Skin of body (tissue), 2 donors: ENCODE results near the gene ATF3. TPM values are rescaled to one million over a fixed set of nuclear protein-coding genes. Genes with fewer than 3 reads are reported as not detected.
A peak's percentile ranks its signal among the peaks of the same experiment; 100 is the strongest.

Experiments used
- DNase-seq: peaks from one replicate; lab custom pipeline; 2025; lab: John Stamatoyannopoulos, UW
- total RNA-seq: library from RNA; depleted of rRNA; stranded (reverse); fragments of >200 nt; gene quantifications from one replicate; pipeline ENCODE4 v1.2.3, GENCODE V29; 2014

Gene ATF3, protein sequence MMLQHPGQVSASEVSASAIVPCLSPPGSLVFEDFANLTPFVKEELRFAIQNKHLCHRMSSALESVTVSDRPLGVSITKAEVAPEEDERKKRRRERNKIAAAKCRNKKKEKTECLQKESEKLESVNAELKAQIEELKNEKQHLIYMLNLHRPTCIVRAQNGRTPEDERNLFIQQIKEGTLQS
- total RNA-seq = 32.7 TPM

DNA sequence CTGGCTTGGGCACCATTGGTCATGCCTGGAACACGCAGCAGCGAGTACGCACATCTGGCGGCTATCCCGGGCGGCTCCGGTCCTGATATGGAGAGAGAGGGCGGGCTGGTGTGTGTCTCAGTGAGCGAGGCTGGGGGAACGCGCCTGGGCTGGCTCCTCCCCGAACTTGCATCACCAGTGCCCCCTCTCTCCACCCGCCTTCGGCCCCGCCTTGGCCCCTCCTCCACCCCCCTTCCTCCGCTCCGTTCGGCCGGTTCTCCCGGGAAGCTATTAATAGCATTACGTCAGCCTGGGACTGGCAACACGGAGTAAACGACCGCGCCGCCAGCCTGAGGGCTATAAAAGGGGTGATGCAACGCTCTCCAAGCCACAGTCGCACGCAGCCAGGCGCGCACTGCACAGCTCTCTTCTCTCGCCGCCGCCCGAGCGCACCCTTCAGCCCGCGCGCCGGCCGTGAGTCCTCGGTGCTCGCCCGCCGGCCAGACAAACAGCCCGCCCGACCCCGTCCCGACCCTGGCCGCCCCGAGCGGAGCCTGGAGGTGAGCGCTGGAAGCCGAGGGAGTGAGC is at the start of gene ATF3:
ATF3 (plus strand) TSS at position 370 of the 567 bp plus-strand sequence. CDS start 6,261 bp downstream, outside the sequence.
- DNase-seq = peak; percentile 99

DNA sequence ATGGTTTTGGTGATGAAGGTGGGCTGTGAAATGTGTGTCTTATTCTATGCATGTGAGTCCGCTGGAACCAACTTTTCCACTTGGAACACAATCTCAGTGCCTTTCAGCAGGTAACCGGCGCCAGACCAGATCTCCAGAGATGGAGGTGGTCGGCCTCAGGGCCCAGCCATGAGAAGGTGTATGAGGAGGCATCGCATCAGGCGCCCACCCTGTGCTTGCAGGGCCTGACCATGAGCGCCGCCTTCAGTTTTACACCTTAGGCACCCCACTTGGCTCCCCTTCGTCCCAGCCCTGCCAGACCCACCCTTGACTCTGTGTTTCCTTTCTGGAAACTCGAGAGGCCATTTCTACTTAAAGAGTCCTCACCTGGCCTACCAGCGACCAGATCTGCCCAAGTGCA is 48.6 kb upstream of the ATF3 start:
- DNase-seq = no peak

DNA sequence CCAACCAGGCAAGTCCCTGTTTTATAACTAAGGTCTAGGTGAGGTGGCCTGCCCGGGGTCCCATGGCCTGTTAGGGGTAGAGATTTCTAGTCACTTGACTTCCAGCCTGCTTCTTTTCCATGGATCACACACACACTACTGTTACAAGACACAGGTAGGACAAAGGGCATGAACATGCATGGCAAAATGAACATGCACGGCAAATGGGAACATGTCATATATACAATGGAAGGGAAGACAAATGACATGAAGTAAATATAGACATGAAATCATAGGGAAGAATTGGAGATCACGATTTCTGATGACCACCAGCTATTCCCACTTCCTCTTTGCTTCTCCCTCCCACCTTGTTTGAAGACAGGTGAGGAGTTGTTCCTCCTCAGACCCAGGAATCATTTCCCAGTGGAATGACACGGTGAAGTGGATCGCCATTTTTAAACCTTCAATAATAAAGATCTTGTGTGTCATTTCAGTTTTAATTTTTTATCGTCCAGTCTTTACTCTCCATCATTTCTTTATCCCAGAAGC is 47.6 kb upstream of the ATF3 start:
- DNase-seq = no peak

DNA sequence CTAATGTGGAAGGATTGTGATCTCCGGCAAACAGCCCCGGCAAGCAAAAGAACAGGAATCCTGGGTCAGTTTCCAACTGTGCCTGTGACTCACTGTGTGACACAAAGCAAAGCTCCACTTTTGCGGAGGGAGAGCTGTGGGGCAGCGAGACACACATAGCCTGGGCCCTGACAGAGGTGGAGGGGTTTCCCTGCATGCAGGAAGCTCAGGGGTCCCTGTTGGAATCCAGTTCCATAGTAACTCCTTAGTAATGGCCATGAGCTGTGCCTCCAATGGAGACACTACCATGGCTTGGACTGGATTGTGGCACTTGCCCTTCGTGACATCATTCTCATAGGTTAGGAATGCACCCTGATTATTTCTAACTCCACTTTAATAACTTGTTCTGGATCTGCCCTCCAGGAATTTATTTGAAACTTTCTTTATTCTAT is 47.0 kb upstream of the ATF3 start:
- no peak for DNase-seq

DNA sequence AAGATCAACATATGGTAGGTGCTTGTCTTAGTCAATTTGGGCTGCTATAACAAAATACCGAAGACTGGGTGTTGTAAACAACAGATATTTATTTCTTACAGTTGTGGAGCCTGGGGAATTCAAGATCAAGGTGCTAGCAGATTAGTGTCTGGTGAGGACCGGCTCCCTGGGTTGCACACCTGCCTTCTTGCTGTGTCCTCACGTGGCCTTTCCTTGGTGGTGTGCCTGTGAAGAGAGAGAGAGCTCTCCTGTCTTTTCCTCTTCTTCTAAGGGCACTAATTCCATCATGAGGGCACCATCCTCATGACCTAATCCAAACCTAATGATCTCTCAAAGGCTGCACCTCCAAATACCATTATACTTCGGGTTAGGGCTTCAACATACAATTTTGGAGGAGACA is 45.8 kb upstream of the ATF3 start:
- no peak for DNase-seq

DNA sequence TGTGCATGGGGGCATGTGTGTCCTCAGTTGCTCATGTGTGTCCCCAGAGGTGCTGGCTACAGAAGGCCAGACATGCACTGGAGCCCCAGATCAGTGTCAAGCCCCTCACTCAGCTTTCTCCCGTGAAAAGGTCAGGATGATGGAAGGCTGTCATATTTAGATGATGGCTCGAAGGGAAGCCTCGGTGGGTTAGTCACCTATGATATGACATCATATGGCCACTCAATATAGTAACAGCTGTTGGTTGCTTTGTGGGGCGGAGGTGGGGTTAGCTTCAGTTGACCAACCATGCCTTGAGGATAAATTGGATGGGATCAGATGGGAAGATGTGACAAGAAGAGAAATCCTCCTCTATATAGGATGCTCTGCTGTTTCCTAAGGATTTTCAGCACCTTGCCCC is 43.5 kb upstream of the ATF3 start:
- DNase-seq = no peak

DNA sequence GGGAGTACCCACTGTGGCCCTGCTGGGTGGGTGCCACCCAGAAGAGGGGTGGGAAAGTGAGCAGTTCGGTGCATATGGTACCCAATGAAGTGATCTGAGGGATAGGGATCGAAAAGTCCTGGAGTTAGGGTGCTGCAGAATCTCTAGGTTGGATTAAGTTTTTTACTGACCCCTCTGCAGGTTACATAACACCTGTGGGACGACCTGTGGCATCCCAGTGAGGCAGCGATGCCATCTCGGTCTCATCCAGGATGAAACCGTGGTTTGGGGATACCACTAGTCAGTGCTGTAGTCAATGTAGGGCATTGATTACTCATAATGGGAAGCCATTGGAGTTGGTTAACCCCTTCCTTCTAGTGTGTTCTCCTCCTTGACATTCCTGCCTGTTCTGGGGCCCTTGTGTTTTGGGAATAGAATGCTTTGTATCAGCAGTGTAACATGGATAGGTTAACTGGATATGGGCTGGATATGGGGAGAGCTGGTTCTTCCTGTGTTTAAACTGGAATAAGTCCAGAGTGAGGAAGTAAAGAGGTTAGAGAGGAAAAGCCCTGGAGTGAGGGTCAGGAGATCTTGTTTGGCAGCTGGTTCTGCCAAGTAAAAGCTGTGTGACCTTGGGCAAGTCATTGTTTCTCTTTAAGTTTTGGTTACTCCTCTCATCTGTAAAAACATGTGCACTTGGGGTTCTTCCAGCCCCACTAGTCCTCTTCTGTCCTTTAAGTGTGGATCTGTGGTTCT is 42.8 kb upstream of the ATF3 start:
- no peak for DNase-seq

DNA sequence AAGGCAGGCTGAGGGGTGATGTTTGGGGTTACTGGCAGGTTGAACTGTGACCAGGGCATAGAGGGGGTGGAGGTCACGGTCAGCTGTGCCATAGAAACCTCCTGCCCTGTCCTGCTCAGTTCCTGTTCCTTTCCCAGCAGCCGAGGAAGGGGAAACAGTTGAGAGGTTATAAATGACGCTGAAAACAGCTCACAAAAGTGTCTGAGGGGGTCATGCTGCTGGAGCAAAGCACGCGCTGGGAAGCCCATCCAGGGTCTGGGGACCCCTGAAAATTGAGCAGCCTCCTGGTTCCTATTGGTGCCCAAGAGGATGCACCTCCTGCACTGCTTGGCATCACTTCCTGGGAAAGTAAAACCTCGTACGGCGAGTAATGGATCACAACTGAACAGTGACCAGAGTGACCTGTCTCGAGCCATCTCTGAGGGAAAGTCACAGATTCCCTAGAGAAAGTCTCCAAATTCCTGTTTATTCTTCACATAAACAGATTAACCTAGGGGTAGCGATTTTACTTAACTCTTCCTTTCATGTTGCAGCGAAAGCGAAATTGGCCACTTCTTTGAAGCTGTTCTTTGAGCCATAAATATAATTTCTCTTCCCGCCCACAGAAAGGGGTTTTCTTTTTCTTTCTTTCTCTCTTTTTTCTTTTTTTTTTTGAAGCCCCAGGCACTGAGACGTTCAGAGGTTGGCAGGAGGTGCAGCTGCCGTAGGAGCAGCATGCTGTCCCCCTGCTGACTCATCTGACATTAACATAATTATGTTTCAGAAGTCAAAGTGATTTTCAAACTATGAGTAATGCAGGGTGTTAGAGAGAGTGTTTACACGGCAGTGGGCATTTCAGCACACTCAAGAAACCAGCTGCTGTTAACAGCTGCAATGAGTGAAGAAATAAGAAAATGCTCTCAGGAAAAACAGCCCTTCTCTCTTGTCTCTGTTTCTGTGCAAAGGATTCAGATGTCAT is 41.8 kb upstream of the ATF3 start:
- peak; percentile 25 for DNase-seq

DNA sequence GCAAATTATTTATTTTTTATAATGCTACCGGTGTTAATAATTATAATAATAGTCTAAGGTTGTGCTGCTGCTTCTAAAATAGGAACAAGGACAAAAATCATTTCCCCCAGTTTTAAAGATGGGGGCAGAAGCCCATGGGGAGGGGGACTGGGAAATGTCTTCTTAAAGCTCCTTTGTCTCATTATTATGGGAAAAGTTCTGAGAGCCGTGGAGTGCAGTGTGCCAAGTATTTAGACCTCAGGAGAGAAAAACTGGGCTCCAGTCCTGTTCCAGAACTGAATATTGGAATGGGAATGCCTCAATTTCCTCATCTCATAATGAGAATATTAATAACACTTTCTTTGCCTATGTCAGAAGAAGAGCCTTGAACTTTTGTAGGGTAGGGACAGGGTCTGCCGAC is 40.9 kb upstream of the ATF3 start:
- DNase-seq = no peak

DNA sequence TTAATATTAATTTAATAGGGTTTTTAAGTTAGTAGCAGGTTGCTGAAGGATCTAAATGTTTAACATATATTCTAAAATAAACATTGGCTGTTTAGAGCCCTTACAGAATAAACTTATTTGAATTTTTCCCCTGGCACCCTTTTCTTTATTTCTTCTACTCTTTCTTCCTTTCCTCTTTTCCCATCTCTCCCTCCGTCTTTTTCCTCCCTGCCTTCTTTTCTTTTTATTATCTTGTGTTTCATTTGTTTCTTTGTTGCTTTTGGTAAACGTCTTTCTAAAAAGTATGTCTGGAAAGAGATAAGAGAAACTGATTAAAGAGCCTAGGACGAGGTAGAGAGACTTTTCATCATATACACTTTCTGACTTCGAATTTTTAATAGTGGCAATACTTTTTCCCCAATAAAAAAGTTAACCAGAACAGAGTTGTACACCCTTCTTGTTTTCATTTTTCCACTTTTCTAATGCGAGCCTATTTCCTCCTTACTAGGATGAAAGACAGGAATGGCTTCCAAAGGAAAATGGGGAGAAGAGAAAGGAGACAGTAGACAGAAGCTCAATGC is 39.5 kb upstream of the ATF3 start:
- DNase-seq = no peak

DNA sequence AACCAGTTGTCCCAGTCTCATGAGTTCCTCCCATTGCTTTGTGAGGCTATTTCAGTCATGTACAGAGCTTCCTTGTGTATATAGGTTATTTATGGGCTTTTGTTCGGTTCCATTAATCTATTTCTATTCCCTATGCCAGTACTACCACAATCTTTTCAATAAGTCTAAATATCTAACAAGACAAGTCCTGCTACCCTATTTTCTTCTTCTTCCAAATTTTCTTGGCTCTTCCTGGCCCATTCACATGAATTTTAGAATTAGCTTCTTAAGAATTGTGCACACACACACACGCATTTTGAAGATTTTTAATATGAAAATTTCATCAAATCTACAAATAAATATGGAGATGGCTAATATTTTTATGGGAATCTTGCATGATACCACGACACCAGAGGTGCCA is 33.8 kb upstream of the ATF3 start:
- DNase-seq = no peak

DNA sequence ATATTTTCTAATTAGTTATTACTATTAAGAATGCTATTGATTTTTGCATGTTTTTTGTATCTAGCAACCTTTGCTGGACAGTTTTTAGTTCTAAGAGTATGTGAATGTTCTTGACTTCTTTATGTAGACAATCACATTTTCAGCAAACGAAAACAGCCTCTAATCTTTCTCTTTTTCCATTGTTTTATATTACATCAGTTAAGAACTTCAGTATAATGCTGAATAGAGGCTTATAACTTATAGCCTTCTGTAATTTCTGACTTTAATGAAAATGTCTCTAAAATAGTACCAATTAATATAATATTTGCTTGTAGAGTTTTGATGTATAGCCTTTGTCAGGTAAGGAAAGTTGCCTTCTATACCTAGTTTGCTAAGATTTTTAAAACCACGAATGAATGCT is 33.2 kb upstream of the ATF3 start:
- DNase-seq = no peak

DNA sequence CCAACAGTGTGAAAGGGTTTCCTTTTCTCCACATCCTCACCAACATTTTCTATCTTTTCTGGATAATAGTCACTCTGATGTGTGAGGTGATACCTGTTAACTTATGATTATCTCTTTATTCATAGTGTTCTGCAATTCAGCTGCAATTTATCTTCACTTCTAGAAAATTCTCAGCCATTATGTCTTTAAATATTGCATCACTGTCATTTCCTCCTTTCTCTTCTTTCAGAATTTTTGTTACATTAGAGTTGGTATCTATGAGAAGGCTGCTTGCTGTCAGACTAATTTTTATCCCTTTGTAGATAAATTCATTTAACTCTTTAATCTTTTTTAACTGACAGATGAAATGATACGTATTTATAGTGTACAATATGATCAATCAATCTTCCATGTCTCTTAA is 30.5 kb upstream of the ATF3 start:
- no peak for DNase-seq

DNA sequence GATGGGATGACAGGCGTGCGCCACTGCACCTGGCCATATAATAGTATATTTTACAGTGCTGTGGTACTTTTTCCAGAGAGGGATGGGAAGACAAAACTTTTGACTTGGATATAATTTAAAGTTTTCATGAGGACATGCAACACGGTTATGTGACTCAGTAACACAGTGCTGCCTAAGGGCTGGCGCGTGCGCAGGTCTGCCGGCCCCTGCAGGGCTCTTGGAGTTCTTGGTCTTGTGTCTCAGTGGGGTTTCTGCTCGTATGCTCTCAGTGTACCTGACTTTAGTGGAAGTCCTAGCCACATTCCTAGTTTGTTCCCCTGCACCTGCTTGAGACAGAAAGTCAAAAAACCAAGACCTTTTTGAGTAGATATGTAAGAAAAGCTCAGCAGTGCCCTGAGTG is 27.5 kb upstream of the ATF3 start:
- no peak for DNase-seq

DNA sequence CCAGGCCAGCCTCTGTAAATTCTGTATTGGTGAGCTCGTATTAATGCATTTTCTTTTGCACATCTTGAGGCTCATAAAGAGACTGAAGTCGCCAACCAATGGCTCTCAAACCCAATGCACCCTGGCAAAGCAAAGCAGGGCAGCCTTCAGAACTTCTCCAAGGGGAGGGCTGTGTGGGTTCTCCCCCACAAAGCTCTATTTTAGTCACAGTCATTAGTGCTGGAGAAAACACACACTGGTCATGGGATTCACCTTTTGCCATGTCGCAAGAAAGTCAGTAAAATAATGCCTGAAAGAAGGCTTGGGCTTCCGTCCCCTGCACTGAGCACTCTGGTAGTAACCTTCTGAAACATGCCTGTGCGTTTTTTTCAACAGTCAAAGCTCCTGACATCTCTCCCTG is 26.3 kb upstream of the ATF3 start:
- no peak for DNase-seq

DNA sequence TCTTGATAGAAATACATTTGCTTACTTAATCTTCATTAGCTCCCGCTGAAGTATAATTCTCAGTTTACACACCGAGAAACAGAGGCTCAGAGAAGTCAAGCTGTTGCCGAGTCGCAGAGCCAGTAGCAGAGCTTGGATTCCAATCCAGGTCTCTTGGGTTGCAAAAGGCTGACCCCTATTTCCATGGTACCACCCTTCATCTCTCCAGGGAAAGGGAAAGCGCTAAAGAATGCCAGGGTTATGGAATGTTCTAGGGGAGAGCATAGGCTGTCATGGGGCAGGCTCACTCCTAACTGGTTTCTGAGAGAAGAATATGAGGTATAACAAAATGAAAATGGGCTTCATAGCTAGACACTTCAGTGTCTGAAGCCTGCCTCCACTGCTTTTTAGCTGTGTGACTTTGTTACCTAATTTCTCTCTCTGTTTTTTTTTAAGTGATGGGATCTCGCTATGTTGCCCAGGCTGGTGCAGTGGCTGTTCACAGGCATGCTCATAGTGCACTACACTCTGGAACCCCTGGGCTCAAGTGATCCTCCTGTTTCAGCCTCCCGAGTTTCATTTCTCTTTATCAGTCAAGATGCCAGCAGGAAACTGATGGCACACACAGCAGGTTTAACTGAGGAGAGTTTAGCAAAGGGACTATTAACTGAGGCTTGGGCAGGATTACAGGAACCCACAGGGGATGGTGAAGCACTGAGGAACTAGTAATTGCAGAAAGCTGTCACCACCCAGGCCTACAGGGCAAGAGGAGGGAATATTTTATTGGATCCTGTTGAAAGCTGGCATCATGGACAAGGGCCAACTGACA is 25.5 kb upstream of the ATF3 start:
- DNase-seq = no peak

DNA sequence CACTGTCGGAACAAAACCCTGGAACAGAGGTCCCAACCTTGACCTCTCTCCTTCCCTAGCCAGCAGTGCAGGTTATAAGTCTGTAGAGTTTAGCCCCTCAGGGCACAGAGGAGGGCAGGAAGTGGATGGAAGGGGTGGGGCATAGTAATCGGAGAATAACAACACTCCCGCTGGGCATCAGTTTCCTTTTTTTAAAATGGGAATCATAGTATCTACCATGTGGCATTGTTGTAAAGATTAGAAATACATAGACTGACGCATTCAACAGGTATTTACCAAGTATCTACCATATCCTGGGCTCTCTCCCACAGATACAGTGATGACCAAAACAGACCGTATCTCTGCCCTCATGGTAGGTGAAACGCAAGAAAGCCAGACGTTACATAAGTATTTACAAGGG is 24.9 kb upstream of the ATF3 start:
- DNase-seq = no peak

DNA sequence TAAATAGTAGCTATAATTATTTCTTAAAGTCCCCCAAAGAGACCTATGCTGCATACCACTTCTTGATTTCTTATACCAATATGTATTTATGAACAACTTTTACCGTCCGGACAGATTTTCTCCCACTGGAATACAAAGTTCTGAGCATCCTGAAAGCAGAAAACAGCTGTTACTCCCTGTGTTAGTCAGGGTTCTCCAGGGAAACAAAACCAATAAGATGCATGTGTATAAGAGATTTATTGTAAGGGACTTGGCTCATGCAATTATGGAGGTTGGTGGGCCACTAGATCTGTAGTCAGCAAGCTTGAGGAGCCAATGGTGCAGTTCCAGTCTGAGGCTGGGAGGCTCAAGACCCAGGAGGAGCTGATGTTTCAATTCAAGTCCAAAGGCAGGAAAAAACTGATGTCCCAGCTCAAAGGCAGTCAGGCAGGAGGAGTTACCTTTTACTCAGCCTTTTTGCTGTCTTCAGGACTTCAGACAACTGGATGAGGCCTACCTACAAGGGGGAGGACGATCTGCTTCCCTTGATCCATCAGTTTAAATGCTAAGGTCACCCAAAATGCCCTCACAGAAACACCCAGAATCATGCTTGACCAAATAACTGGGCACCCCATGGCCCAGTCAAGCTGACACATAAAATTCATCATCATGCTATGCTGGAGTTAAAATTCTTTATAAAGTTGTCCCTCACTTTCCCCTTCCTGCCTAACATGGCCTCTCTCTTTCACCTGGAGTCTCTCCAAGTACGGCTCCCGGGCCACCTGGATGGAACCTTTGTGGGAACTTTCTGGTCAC is 24.3 kb upstream of the ATF3 start:
- no peak for DNase-seq

DNA sequence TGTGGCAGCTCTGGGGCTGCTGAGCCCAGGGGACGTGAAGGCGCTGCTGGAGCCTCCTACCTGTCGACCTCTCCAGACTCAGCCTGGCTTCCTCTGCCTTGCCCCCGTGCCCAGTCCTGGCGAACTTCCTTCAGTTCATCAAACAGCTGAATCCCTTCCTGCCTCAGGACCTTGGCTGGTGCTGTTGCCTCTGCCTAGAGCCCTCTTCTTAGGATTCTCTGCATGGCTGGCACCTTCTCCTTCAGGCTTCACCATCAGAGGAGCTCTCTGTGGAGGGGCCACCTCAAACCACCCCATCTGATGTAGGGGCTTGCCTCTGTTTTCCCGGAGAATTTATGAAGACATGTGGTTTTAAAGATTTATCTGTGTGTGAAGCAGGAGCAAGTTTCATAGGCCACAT is 23.4 kb upstream of the ATF3 start:
- DNase-seq = no peak
